ENCODE results near the gene CUL9. TPM values are rescaled to one million over a fixed set of nuclear protein-coding genes. Genes with fewer than 3 reads are reported as not detected.

Gene CUL9
- total RNA-seq, 1 donor from 2014 or later = 70.8 TPM

DNA sequence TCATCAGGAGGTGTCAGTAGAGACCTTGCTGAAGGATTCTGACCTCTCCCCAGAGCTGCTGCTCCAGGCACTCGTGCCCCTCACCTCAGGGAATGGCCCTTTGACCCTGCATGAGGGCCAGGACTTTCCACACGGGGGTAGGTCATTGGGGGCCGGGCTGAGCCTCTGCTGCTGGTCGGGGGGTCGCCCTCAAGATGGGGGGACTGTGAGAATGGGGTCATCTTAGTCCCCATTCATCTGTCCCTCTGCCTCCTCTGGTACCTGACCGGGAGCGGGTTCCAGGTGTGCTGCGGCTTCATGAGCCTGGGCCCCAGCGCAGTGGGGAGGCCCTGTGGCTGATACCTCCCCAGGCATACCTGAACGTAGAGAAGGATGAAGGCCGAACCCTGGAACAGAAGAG, 31.4 kb downstream of the CUL9 start:
- Mint-ChIP-seq H3K27me3 (no peaks in the 10 kb centered on the region), H3K27ac (no peak overlapping the region), H3K9me3 (no peaks in the 10 kb centered on the region), H3K4me1 (no peaks in the 10 kb centered on the region), H3K4me3 (no peak overlapping the region), H3K36me3 (ENCODE audit: low read depth) (peaks cover 50% of the 10 kb centered on the region)
- intact Hi-C loops (cut with micrococcal nuclease) = no loop called here
- ChIA-PET CTCF (interaction anchor here (1.7 kb wide), 1 partner anchor 16 kb away, joined by 4 read pairs; the partner anchor contains the start of gene DNPH1), POLR2A (interaction anchor here (0.6 kb wide), 2 partner anchors 22 to 50 kb away, joined by 3 to 5 read pairs; no protein-coding TSS in a partner anchor)
- TF ChIP-seq, protein P1, sequence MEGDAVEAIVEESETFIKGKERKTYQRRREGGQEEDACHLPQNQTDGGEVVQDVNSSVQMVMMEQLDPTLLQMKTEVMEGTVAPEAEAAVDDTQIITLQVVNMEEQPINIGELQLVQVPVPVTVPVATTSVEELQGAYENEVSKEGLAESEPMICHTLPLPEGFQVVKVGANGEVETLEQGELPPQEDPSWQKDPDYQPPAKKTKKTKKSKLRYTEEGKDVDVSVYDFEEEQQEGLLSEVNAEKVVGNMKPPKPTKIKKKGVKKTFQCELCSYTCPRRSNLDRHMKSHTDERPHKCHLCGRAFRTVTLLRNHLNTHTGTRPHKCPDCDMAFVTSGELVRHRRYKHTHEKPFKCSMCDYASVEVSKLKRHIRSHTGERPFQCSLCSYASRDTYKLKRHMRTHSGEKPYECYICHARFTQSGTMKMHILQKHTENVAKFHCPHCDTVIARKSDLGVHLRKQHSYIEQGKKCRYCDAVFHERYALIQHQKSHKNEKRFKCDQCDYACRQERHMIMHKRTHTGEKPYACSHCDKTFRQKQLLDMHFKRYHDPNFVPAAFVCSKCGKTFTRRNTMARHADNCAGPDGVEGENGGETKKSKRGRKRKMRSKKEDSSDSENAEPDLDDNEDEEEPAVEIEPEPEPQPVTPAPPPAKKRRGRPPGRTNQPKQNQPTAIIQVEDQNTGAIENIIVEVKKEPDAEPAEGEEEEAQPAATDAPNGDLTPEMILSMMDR (IDR thresholded peaks at IDR 0.05) = no peak
- no peak for ATAC-seq (ENCODE audit: low read depth)
- no peak for DNase-seq

GRCh38 chr6:43215066-43215465, 33.1 kb downstream of the CUL9 start:
- Mint-ChIP-seq H3K27me3 (no peaks in the 10 kb centered on the region), H3K9me3 (no peaks in the 10 kb centered on the region), H3K4me1 (no peaks in the 10 kb centered on the region), H3K27ac (no peak overlapping the region), H3K4me3 (no peak overlapping the region), H3K36me3 (ENCODE audit: low read depth) (peaks cover 58% of the 10 kb centered on the region)
- CTCF ChIA-PET = interaction anchor here (1.1 kb wide), 1 partner anchor 14 kb away, joined by 3 read pairs; the partner anchor contains the start of gene DNPH1
- DNase-seq (no peak), ATAC-seq (ENCODE audit: low read depth) (no peak)
- TF ChIP-seq, protein P1 (IDR thresholded peaks at IDR 0.05) = no peak
- POLR2A ChIA-PET = interaction anchor here (0.7 kb wide), 2 partner anchors 61 to 183 kb away, joined by 3 read pairs; no protein-coding TSS in a partner anchor
- intact Hi-C loops (cut with micrococcal nuclease) = no loop called here

DNA sequence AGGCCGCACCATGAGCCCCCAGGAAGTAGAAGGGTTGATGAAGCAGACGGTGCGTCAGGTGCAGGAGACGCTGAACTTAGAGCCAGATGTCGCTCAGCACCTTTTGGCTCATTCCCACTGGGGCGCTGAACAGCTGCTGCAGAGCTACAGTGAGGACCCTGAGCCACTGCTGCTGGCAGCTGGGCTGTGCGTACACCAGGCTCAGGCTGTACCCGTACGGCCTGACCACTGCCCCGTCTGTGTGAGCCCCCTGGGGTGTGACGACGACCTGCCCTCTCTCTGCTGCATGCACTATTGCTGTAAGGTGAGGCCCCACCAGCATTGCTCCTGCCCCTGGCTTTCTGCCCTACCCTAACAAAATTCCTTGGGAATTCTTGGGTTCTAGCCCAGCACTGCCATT, 34.2 kb downstream of the CUL9 start:
- CTCF ChIA-PET = interaction anchor here (1.1 kb wide), 1 partner anchor 13 kb away, joined by 3 read pairs; the partner anchor contains the start of gene DNPH1
- no peak overlapping the region for H3K27ac Mint-ChIP-seq
- TF ChIP-seq, protein P1 (IDR thresholded peaks at IDR 0.05) = no peak
- H3K27me3 Mint-ChIP-seq = no peaks in the 10 kb centered on the region
- H3K4me1 Mint-ChIP-seq = no peaks in the 10 kb centered on the region
- no peak overlapping the region for H3K4me3 Mint-ChIP-seq
- no peak for DNase-seq
- POLR2A ChIA-PET = no interaction called here
- intact Hi-C loops (cut with micrococcal nuclease) = no loop called here
- no peaks in the 10 kb centered on the region for H3K9me3 Mint-ChIP-seq
- H3K36me3 Mint-ChIP-seq (ENCODE audit: low read depth) = peaks cover 68% of the 10 kb centered on the region
- no peak for ATAC-seq (ENCODE audit: low read depth)

DNA sequence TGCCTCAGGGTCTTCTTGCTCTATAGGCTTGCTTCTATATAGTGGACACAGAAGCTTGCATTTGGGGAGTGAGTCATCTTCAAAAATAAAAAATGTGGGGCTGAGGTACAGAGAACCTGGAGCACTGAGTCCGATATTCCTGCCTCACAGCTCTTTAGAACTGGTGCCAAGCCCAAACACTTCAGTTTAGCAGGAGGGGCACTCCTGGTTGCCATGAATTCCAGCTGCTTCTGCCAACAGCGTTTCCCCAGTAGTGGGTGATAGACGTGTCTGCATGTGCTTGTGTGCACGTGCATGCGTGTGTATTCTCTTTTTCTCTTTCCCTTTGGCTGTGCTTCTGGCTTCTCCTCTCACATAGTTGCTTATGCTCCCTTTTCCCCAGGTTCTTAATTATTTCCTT, 35.4 kb downstream of the CUL9 start:
- Mint-ChIP-seq H3K9me3 (no peaks in the 10 kb centered on the region), H3K4me3 (no peak overlapping the region), H3K4me1 (peaks cover 9% of the 10 kb centered on the region), H3K27ac (no peak overlapping the region), H3K36me3 (ENCODE audit: low read depth) (peaks cover 69% of the 10 kb centered on the region), H3K27me3 (no peaks in the 10 kb centered on the region)
- ChIA-PET POLR2A (no interaction called here), CTCF (interaction anchor here (0.7 kb wide), 1 partner anchor 139 kb away, joined by 3 read pairs; no protein-coding TSS in a partner anchor)
- no peak for DNase-seq
- intact Hi-C loops (cut with micrococcal nuclease) = no loop called here
- ATAC-seq (ENCODE audit: low read depth) = no peak
- TF ChIP-seq, protein P1 (IDR thresholded peaks at IDR 0.05) = no peak

DNA sequence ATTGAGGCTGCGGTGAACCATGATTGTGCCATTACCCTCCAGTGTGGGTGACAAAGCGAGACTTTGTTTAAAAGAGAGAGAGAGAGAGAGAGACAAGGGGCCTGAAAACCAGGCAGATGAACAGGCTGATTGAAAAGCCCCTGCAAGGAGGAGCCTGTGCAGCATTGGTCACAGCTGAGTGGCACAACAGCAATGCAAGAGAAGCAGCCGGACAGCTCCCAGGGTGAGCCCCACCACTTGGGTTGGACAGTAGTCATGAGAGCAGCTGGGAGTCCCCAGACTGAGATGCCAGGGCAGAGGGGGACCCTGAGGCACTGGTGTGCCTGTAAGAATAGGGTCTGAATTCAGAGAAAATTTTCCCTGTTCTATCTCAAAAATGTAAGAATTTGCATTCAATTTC, 37.1 kb downstream of the CUL9 start:
- DNase-seq (no peak), ATAC-seq (ENCODE audit: low read depth) (no peak)
- intact Hi-C loops (cut with micrococcal nuclease) = no loop called here
- POLR2A ChIA-PET = interaction anchor here (0.6 to 1.2 kb wide), 3 partner anchors 37 to 401 kb away, joined by 3 to 4 read pairs (median 3); partner anchors contain the start of gene CUL9
- H3K27me3 Mint-ChIP-seq = no peaks in the 10 kb centered on the region
- TF ChIP-seq, protein P1 (IDR thresholded peaks at IDR 0.05) = no peak
- CTCF ChIA-PET = interaction anchor here (0.9 kb wide), 1 partner anchor 10 kb away, joined by 3 read pairs; the partner anchor contains the start of gene DNPH1
- H3K27ac Mint-ChIP-seq = no peak overlapping the region
- H3K4me1 Mint-ChIP-seq = peaks cover 26% of the 10 kb centered on the region
- H3K4me3 Mint-ChIP-seq = no peak overlapping the region
- peaks cover 69% of the 10 kb centered on the region for H3K36me3 Mint-ChIP-seq (ENCODE audit: low read depth)
- H3K9me3 Mint-ChIP-seq = no peaks in the 10 kb centered on the region

All from activated B cell treated with CpG ODN at 0.5 μM for 24 hours (primary cell).